Keratinocyte (primary cell): Measurements from ENCODE around the gene KCNJ3. TPM values are rescaled to one million over a fixed set of nuclear protein-coding genes. Genes with fewer than 3 reads are reported as not detected.

Source experiments
- DNase-seq: peaks from one replicate; pipeline ENCODE4 v3.0.0-alpha.2; 2011; ENCODE audit warnings: low read depth, missing footprints, low spot score
- FAIRE-seq: peaks from 2 replicates; lab custom pipeline; 2011; peaks lifted over from hg19 to GRCh38; lab: Jason Lieb, UNC
- H2AFZ ChIP-seq: 2 replicates; pipeline ENCODE4 v1.6.0; 2012; ENCODE audit warnings: low read length, control low read depth, inconsistent platforms; ENCODE audit not compliant: control insufficient read depth
- H3K27ac ChIP-seq: 2 replicates; pipeline ENCODE4 v1.5.1; 2011; ENCODE audit warnings: low read length; ENCODE audit not compliant: control insufficient read depth, insufficient read depth
- H3K27me3 ChIP-seq: 3 replicates; pipeline ENCODE4 v1.6.0; 2011; ENCODE audit warnings: low read length; ENCODE audit not compliant: control insufficient read depth, insufficient read depth; ENCODE audit errors: extremely low read depth
- H3K36me3 ChIP-seq, 2 experiments: 2 replicates in 1 of 2; 3 replicates in 1 of 2; pipeline ENCODE4 v1.5.1; 2011; ENCODE audit warnings: low read length in 2 of 2, mild to moderate bottlenecking in 1 of 2; ENCODE audit not compliant: control insufficient read depth in 2 of 2, insufficient read depth in 2 of 2; ENCODE audit errors: extremely low read depth in 1 of 2
- H3K4me1 ChIP-seq: 3 replicates; pipeline ENCODE4 v1.5.1; 2011; ENCODE audit warnings: low read length; ENCODE audit not compliant: control insufficient read depth, insufficient read depth; ENCODE audit errors: extremely low read depth
- H3K4me2 ChIP-seq: 3 replicates; pipeline ENCODE4 v1.6.0; 2011; ENCODE audit warnings: low read depth, low read length; ENCODE audit not compliant: control insufficient read depth, insufficient read depth; ENCODE audit errors: extremely low read depth
- H3K4me3 ChIP-seq, 3 experiments: fragments of 200-600 bp in 1 of 3; sonication (generic) in 1 of 3; 2 replicates in 2 of 3; 3 replicates in 1 of 3; pipeline ENCODE4 v1.5.1; 2011 to 2016; ENCODE audit warnings: low read length in 3 of 3, mild to moderate bottlenecking in 3 of 3, control low read depth in 2 of 3, inconsistent platforms in 1 of 3, low read depth in 1 of 3, mixed read lengths in 1 of 3, mixed run types in 1 of 3, moderate library complexity in 1 of 3; ENCODE audit not compliant: control insufficient read depth in 2 of 3, insufficient read depth in 2 of 3; ENCODE audit errors: extremely low read depth in 1 of 3
- H3K79me2 ChIP-seq: 2 replicates; pipeline ENCODE4 v1.6.0; 2012; ENCODE audit warnings: low read length; ENCODE audit not compliant: control insufficient read depth, insufficient read depth
- H3K9ac ChIP-seq: 3 replicates; pipeline ENCODE4 v1.6.0; 2011; ENCODE audit warnings: low read length; ENCODE audit not compliant: control insufficient read depth, insufficient read depth; ENCODE audit errors: extremely low read depth
- H3K9me1 ChIP-seq: 3 replicates; pipeline ENCODE4 v1.6.0; 2011; ENCODE audit warnings: low read length; ENCODE audit not compliant: control insufficient read depth, insufficient read depth; ENCODE audit errors: extremely low read depth
- H3K9me3 ChIP-seq: 2 replicates; pipeline ENCODE4 v1.5.1; 2012; ENCODE audit warnings: low read depth, low read length; ENCODE audit not compliant: control insufficient read depth
- H4K20me1 ChIP-seq: 3 replicates; pipeline ENCODE4 v1.6.0; 2011; ENCODE audit warnings: low read length; ENCODE audit not compliant: control insufficient read depth, insufficient read depth; ENCODE audit errors: extremely low read depth
- CTCF ChIP-seq, 3 experiments: IDR thresholded peaks in 1 of 3; conservative IDR thresholded peaks in 1 of 3; optimal IDR thresholded peaks in 1 of 3; 2 replicates in 2 of 3; 3 replicates in 1 of 3; pipeline versions ENCODE3 to v1.5.1; 2011; ENCODE audit warnings: low read length in 3 of 3, mild to moderate bottlenecking in 3 of 3, moderate library complexity in 2 of 3, control low read depth in 1 of 3, inconsistent platforms in 1 of 3; ENCODE audit not compliant: insufficient read depth in 2 of 3; ENCODE audit errors: extremely low read depth in 1 of 3
- EZH2 ChIP-seq: IDR thresholded peaks from one replicate; pipeline ENCODE4 v1.6.1; 2012; ENCODE audit warnings: inconsistent platforms, mild to moderate bottlenecking, low read length, moderate library complexity
- dilution Hi-C: fragments of 300-500 bp; cut with MboI; formaldehyde crosslinking; loops from one replicate; pipeline ENCODE4 v1.7.0; 2020; ENCODE audit warnings: low sequenced_read_pairs; ENCODE audit not compliant: extremely low pct_ligation_motif_present
- polyA plus RNA-seq, 5 experiments: library from polyadenylated mRNA; depleted of rRNA in 3 of 5; stranded (reverse) in 3 of 5; stranded (forward) in 1 of 5; unstranded in 1 of 5; fragments of >200 nt; gene quantifications; 1 replicate in 1 of 5; 2 replicates in 3 of 5; 3 replicates in 1 of 5; pipeline versions ENCODE4 v1.2.1 to v1.2.3, GENCODE V29; 2011 to 2012; ENCODE audit warnings: missing spikeins in 2 of 5, low read depth in 1 of 5, low replicate concordance in 1 of 5

KCNJ3 gene
- polyA plus RNA-seq, 1 donor (not counting 4 experiments of a cell fraction or from before 2014, with no cell fraction given): not detected

GRCh38 chr2:154707994-154708575, 9.6 kb downstream of the KCNJ3 start:
- Histone ChIP-seq H3K4me2 (no peak overlapping the region), H3K27ac (no peak overlapping the region), H4K20me1 (no peaks in the 10 kb centered on the region), H3K9me1 (no peaks in the 10 kb centered on the region), H3K27me3 (no peaks in the 10 kb centered on the region), H3K4me1 (no peaks in the 10 kb centered on the region), H3K36me3 (no peaks in the 10 kb centered on the region), H2AFZ (no peak overlapping the region), H3K4me3 (no peak overlapping the region), H3K9me3 (no peaks in the 10 kb centered on the region), H3K79me2 (no peaks in the 10 kb centered on the region), H3K9ac (no peak overlapping the region)
- TF ChIP-seq EZH2: no peak
- no peak for TF ChIP-seq CTCF (optimal IDR thresholded peaks at IDR 0.05 in 1 of 3, IDR thresholded peaks at IDR 0.05 in 1 of 3, conservative IDR thresholded peaks at IDR 0.05 in 1 of 3; ENCODE audit: extremely low read depth in 1 of 3, insufficient read depth in 2 of 3, low read length in 3 of 3)
- dilution Hi-C loops: no loop called here
- DNase-seq: no peak
- FAIRE-seq: no peak

GRCh38 chr2:154709215-154709614, 10.7 kb downstream of the KCNJ3 start:
- no peak overlapping the region for H2AFZ ChIP-seq
- no peaks in the 10 kb centered on the region for H3K27me3 ChIP-seq
- H4K20me1 ChIP-seq: no peaks in the 10 kb centered on the region
- H3K4me2 ChIP-seq: no peak overlapping the region
- no peak overlapping the region for H3K4me3 ChIP-seq
- no peak for DNase-seq
- no peak overlapping the region for H3K27ac ChIP-seq
- H3K36me3 ChIP-seq: no peaks in the 10 kb centered on the region
- no peak for FAIRE-seq
- no peaks in the 10 kb centered on the region for H3K9me3 ChIP-seq
- TF ChIP-seq CTCF (optimal IDR thresholded peaks at IDR 0.05 in 1 of 3, IDR thresholded peaks at IDR 0.05 in 1 of 3, conservative IDR thresholded peaks at IDR 0.05 in 1 of 3; ENCODE audit: extremely low read depth in 1 of 3, insufficient read depth in 2 of 3, low read length in 3 of 3): no peak
- no peak for TF ChIP-seq EZH2
- no peaks in the 10 kb centered on the region for H3K79me2 ChIP-seq
- no peak overlapping the region for H3K9ac ChIP-seq
- no peaks in the 10 kb centered on the region for H3K4me1 ChIP-seq
- H3K9me1 ChIP-seq: no peaks in the 10 kb centered on the region
- dilution Hi-C loops: no loop called here
